ENCODE results near the gene FTCD.

Gene FTCD

GRCh38 chr21:46124083-46124925 is 31.1 kb downstream of the FTCD start:
- DNase-seq (ENCODE audit: low spot score): peak; percentile 11

- no peak for DNase-seq (ENCODE audit: low spot score)
Measured at GRCh38 chr21:46122758-46123683, 32.4 kb downstream of the FTCD start.

- no peak for DNase-seq (ENCODE audit: low spot score)
Measured at GRCh38 chr21:46122237-46122671, 33.1 kb downstream of the FTCD start.

- DNase-seq (ENCODE audit: low spot score): peak; percentile 8
Measured at GRCh38 chr21:46121286-46122221, 33.8 kb downstream of the FTCD start.

GRCh38 chr21:46120301-46121285 is 34.8 kb downstream of the FTCD start:
- peak; percentile 4 for DNase-seq (ENCODE audit: low spot score)

- DNase-seq (ENCODE audit: low spot score): peak; percentile 7
Measured at GRCh38 chr21:46119637-46120271, 35.6 kb downstream of the FTCD start.

- DNase-seq (ENCODE audit: low spot score): peak; percentile 6
Measured at GRCh38 chr21:46119144-46119636, 36.2 kb downstream of the FTCD start.

- DNase-seq (ENCODE audit: low spot score): peak; percentile 7
Measured at GRCh38 chr21:46118316-46119143, 36.8 kb downstream of the FTCD start.

GRCh38 chr21:46117586-46118315 is 37.6 kb downstream of the FTCD start:
- no peak for DNase-seq (ENCODE audit: low spot score)

GRCh38 chr21:46116776-46117585 is 38.4 kb downstream of the FTCD start:
- no peak for DNase-seq (ENCODE audit: low spot score)

GRCh38 chr21:46116189-46116775 is 39.1 kb downstream of the FTCD start:
- DNase-seq (ENCODE audit: low spot score): no peak

- DNase-seq (ENCODE audit: low spot score): no peak
Measured at GRCh38 chr21:46115441-46116188, 39.8 kb downstream of the FTCD start.

GRCh38 chr21:46114963-46115362 is 40.4 kb downstream of the FTCD start:
- DNase-seq (ENCODE audit: low spot score): no peak

- DNase-seq (ENCODE audit: low spot score): no peak
Measured at GRCh38 chr21:46113497-46114176, 41.7 kb downstream of the FTCD start.

GRCh38 chr21:46112725-46113215 is 42.6 kb downstream of the FTCD start:
- DNase-seq (ENCODE audit: low spot score): peak; percentile 3

Measured in AG20443 (cell line).